HepG2 (cell line): ENCODE results near the gene CARD9. TPM values are rescaled to one million over a fixed set of nuclear protein-coding genes. Genes with fewer than 3 reads are reported as not detected.

ENCODE experiments used
- BCL6 ChIP-seq: IDR thresholded peaks from 2 replicates; pipeline ENCODE4 v1.6.1; 2016; ENCODE audit warnings: missing genetic modification reagents, missing compliant biosample characterization
- CCDC6 ChIP-seq: sonication (generic); formaldehyde crosslinking; IDR thresholded peaks from 2 replicates; pipeline ENCODE4 v1.8.1; 2022; ENCODE audit warnings: mild to moderate bottlenecking, missing genetic modification reagents, moderate library complexity
- DR1 ChIP-seq: sonication (generic); formaldehyde crosslinking; IDR thresholded peaks from 2 replicates; pipeline ENCODE4 v1.8.0; 2021; ENCODE audit warnings: mild to moderate bottlenecking, missing genetic modification reagents, inconsistent platforms
- KDM1A ChIP-seq: IDR thresholded peaks from 2 replicates; pipeline ENCODE4 v1.6.1; 2016; ENCODE audit warnings: missing compliant biosample characterization
- MAFF ChIP-seq: IDR thresholded peaks from 2 replicates; pipeline ENCODE4 v1.6.1; 2011; ENCODE audit warnings: low read depth, low read length, improper control_type of control experiment
- MIXL1 ChIP-seq: IDR thresholded peaks from 2 replicates; pipeline ENCODE4 v1.6.1; 2016
- NCOR1 ChIP-seq: fragments of 200-600 bp; sonication (generic); IDR thresholded peaks from 2 replicates; pipeline ENCODE4 v1.7.0; 2017; ENCODE audit warnings: antibody characterized with exemption, low read length, borderline replicate concordance
- PCBP1 ChIP-seq: fragments of 200-400 bp; formaldehyde crosslinking; IDR thresholded peaks from 2 replicates; pipeline ENCODE4 v1.6.1; 2017; ENCODE audit warnings: mild to moderate bottlenecking, low read depth, low read length, borderline replicate concordance
- RBM22 ChIP-seq: fragments of 200-400 bp; formaldehyde crosslinking; optimal IDR thresholded peaks from 2 replicates; pipeline ENCODE3; 2017; ENCODE audit warnings: mild to moderate bottlenecking, low read length, moderate library complexity
- SNAPC5 ChIP-seq: sonication (generic); formaldehyde crosslinking; IDR thresholded peaks from 2 replicates; pipeline ENCODE4 v1.8.1; 2023; ENCODE audit warnings: mild to moderate bottlenecking, missing genetic modification reagents, borderline replicate concordance
- SOX13 ChIP-seq, 3 experiments: fragments of 450-650 bp in 1 of 3; sonication (generic) in 1 of 3; formaldehyde crosslinking in 1 of 3; IDR thresholded peaks in 2 of 3; conservative IDR thresholded peaks in 1 of 3; 2 replicates each; pipeline versions ENCODE4 v1.5.0 to v1.6.1; 2016 to 2020; ENCODE audit warnings: antibody characterized with exemption in 1 of 3, mild to moderate bottlenecking in 1 of 3, missing compliant biosample characterization in 1 of 3, missing genetic modification reagents in 1 of 3, moderate library complexity in 1 of 3
- ZFP62 ChIP-seq: sonication (generic); formaldehyde crosslinking; IDR thresholded peaks from 2 replicates; pipeline ENCODE4 v1.4.0; 2020; ENCODE audit warnings: missing genetic modification reagents
- ZNF367 ChIP-seq: sonication (generic); formaldehyde crosslinking; IDR thresholded peaks from 2 replicates; pipeline ENCODE4 v1.4.0; 2020; ENCODE audit warnings: missing genetic modification reagents, borderline replicate concordance
- ZNF430 ChIP-seq: sonication (generic); formaldehyde crosslinking; IDR thresholded peaks from 2 replicates; pipeline ENCODE4 v1.9.0; 2021; ENCODE audit warnings: mild to moderate bottlenecking, missing genetic modification reagents
- ZNF598 ChIP-seq: sonication (generic); formaldehyde crosslinking; IDR thresholded peaks from 2 replicates; pipeline ENCODE4 v1.5.1; 2020; ENCODE audit warnings: mild to moderate bottlenecking, missing genetic modification reagents, borderline replicate concordance
- ZNF609 ChIP-seq: sonication (generic); formaldehyde crosslinking; IDR thresholded peaks from 2 replicates; pipeline ENCODE4 v1.4.0; 2020; ENCODE audit warnings: mild to moderate bottlenecking, missing genetic modification reagents, borderline replicate concordance
- ZNF629 ChIP-seq: sonication (generic); formaldehyde crosslinking; conservative IDR thresholded peaks from 2 replicates; pipeline ENCODE4 v1.5.0; 2020; ENCODE audit warnings: missing genetic modification reagents
- ZNF768 ChIP-seq: sonication (generic); formaldehyde crosslinking; IDR thresholded peaks from 2 replicates; pipeline ENCODE4 v1.4.0; 2020; ENCODE audit warnings: missing genetic modification reagents
- ZNF772 ChIP-seq: sonication (generic); formaldehyde crosslinking; IDR thresholded peaks from 2 replicates; pipeline ENCODE4 v1.5.0; 2020; ENCODE audit warnings: mild to moderate bottlenecking, missing genetic modification reagents
- polyA plus RNA-seq, 8 experiments: library from polyadenylated mRNA; depleted of rRNA in 3 of 8; stranded (reverse) in 7 of 8; unstranded in 1 of 8; fragments of >200 nt; fragmentation: Illumina TruSeq in 4 of 8; extraction: Trizol in 4 of 8; gene quantifications; 2 replicates each; pipeline versions ENCODE4 v1.2.1 to v1.2.3, GENCODE V29; 2011 to 2016; ENCODE audit warnings: low read depth in 4 of 8, missing spikeins in 1 of 8, mixed read lengths in 1 of 8; ENCODE audit not compliant: insufficient read depth in 1 of 8
- total RNA-seq, 5 experiments: library from RNA; depleted of rRNA; stranded (reverse); fragments of >200 nt; fragmentation: Illumina TruSeq; extraction: Trizol; gene quantifications; 2 replicates each; pipeline ENCODE4 v1.2.3, GENCODE V29; 2016; ENCODE audit warnings: low read depth in 1 of 5
- TF ChIP-seq, protein P1 (sequence below), 2 experiments: sonication (generic) in 1 of 2; formaldehyde crosslinking in 1 of 2; IDR thresholded peaks; 2 replicates each; pipeline versions ENCODE4 v1.5.1 to v1.6.1; 2011 to 2020; ENCODE audit warnings: borderline replicate concordance in 1 of 2, low read depth in 1 of 2, low read length in 1 of 2, mild to moderate bottlenecking in 1 of 2, missing genetic modification reagents in 1 of 2, moderate library complexity in 1 of 2
- TF ChIP-seq, protein P2 (sequence below): IDR thresholded peaks from 2 replicates; pipeline ENCODE4 v1.6.1; 2016; ENCODE audit warnings: control low read depth

CARD9 gene
- total and polyA plus RNA-seq, 2 of the 13 experiments (the other 11 are each of a cell fraction or from before 2014, with no cell fraction given): 3.3 to 7.4 TPM

DNA sequence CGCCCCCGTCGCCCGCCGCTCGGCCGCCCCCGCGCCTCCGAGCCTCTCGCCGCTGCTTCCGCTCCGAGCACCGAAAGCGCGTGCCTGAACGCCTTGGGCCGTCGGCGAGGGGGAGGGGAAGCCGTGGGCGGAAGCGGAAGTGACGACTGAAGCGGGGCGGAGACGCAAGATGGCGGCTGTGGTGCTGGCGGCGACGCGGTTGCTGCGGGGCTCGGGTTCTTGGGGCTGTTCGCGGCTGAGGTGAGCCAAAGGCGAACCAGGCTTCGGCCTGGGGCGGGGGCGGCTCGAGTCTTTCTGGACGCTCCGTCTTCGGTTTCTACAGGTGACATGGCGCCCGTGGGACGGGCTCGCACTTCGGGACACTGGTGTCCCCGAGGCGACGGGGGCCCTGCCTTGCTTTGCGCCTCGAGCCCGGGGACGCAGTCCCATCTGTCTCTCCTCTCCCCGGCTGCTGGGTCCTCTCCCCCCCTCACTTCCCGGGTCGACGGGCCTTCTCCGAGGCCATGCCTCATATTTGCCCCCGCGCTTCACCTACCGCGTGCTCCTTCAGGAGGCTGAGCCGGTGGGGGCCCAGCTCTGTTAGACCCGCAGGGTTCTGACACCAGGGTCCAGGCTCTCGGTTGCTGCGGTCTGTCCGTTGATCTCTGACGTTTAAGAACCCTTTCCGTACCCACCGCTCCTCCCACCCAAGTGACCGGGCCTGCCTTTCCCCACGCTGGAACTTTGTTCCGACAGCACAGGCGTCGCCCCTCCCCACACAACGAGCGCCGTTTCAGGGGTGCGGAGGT, 37.2 kb upstream of the CARD9 start, which contains the start of the genes ENTR1 and PMPCA (continued):
- TF ChIP-seq CCDC6 (CRISPR knock-in tag): peak; percentile 48; the same call in 1 of the 2 replicates
- TF ChIP-seq ZNF609: 0 out of 2 replicates have a peak, but pooled peaks have one; percentile 19
- TF ChIP-seq ZNF367 (CRISPR knock-in tag): 0 out of 2 replicates have a peak, but pooled peaks have one; percentile 55
- TF ChIP-seq, protein P1, sequence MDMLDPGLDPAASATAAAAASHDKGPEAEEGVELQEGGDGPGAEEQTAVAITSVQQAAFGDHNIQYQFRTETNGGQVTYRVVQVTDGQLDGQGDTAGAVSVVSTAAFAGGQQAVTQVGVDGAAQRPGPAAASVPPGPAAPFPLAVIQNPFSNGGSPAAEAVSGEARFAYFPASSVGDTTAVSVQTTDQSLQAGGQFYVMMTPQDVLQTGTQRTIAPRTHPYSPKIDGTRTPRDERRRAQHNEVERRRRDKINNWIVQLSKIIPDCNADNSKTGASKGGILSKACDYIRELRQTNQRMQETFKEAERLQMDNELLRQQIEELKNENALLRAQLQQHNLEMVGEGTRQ (IDR thresholded peaks at IDR 0.05; ENCODE audit: low read depth, low read length): no peak
- TF ChIP-seq, protein P1 (CRISPR knock-in tag; IDR thresholded peaks at IDR 0.05; ENCODE audit: borderline replicate concordance): no peak
- TF ChIP-seq RBM22: no peak
- TF ChIP-seq ZNF598: 0 out of 2 replicates have a peak, but pooled peaks have one; percentile 24
- TF ChIP-seq, protein P2, sequence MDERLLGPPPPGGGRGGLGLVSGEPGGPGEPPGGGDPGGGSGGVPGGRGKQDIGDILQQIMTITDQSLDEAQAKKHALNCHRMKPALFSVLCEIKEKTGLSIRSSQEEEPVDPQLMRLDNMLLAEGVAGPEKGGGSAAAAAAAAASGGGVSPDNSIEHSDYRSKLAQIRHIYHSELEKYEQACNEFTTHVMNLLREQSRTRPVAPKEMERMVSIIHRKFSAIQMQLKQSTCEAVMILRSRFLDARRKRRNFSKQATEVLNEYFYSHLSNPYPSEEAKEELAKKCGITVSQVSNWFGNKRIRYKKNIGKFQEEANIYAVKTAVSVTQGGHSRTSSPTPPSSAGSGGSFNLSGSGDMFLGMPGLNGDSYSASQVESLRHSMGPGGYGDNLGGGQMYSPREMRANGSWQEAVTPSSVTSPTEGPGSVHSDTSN (CRISPR knock-in tag): no peak
- TF ChIP-seq KDM1A (CRISPR knock-in tag): no peak
- no peak; the same call in 1 of the 2 replicates for TF ChIP-seq PCBP1
- peak; percentile 44 for TF ChIP-seq BCL6 (CRISPR knock-in tag)
- TF ChIP-seq MIXL1: no peak
- no peak for TF ChIP-seq MAFF
- no peak for TF ChIP-seq ZNF430 (CRISPR knock-in tag)
- no peak for TF ChIP-seq NCOR1
- peak; percentile 66 for TF ChIP-seq ZNF768 (CRISPR knock-in tag)
- TF ChIP-seq ZNF772: peak; percentile 18; the same call in 1 of the 2 replicates
- TF ChIP-seq ZNF629 (CRISPR knock-in tag): 0 out of 2 replicates have a peak, but pooled peaks have one; percentile 18
- TF ChIP-seq ZFP62 (CRISPR knock-in tag): no peak
- TF ChIP-seq DR1 (CRISPR knock-in tag): no peak
- no peak for TF ChIP-seq SOX13 (IDR thresholded peaks at IDR 0.05)
- no peak for TF ChIP-seq SOX13 (CRISPR knock-in tag; conservative IDR thresholded peaks at IDR 0.05 in 1 of 2, IDR thresholded peaks at IDR 0.05 in 1 of 2)
- 0 out of 2 replicates have a peak, but pooled peaks have one; percentile 38 for TF ChIP-seq SNAPC5 (CRISPR knock-in tag)
